K562 (cell line): ENCODE measurements around the gene KNOP1. TPM values are rescaled to one million over a fixed set of nuclear protein-coding genes. Genes with fewer than 3 reads are reported as not detected.

Experiments used
- BRD4 ChIP-seq: fragments of 200-600 bp; sonication (generic); IDR thresholded peaks from 2 replicates; pipeline ENCODE4 v1.6.1; 2017; ENCODE audit warnings: inconsistent platforms
- CCNT2 ChIP-seq: IDR thresholded peaks from 2 replicates; pipeline ENCODE4 v1.6.1; 2011; ENCODE audit warnings: borderline replicate concordance, low read depth, mild to moderate bottlenecking, moderate library complexity, mixed read lengths, low read length; ENCODE audit not compliant: insufficient read length; ENCODE audit errors: extremely low read depth
- FOXP4 ChIP-seq: sonication (generic); formaldehyde crosslinking; IDR thresholded peaks from 2 replicates; pipeline ENCODE4 v1.8.0; 2022; ENCODE audit warnings: mild to moderate bottlenecking, missing genetic modification reagents, borderline replicate concordance
- HES1 ChIP-seq: fragments of 450-650 bp; IDR thresholded peaks from 2 replicates; pipeline ENCODE4 v1.6.1; 2016; ENCODE audit warnings: low read depth, mild to moderate bottlenecking, moderate library complexity
- HEY1 ChIP-seq: fragments of 250-450 bp; sonication (Bioruptor Pico); IDR thresholded peaks from 2 replicates; pipeline ENCODE4 v1.5.0; 2020; ENCODE audit warnings: mild to moderate bottlenecking, moderate library complexity, borderline replicate concordance
- ID3 ChIP-seq, 2 experiments: fragments of 250-450 bp in 1 of 2; fragments of 450-650 bp in 1 of 2; sonication (Bioruptor Pico) in 1 of 2; IDR thresholded peaks; 2 replicates each; pipeline versions ENCODE4 v1.6.1 to v1.8.0; 2016 to 2021; ENCODE audit warnings: mild to moderate bottlenecking in 2 of 2, moderate library complexity in 2 of 2, missing compliant biosample characterization in 1 of 2, missing genetic modification characterization in 1 of 2
- MBD1 ChIP-seq: fragments of 250-450 bp; sonication (Bioruptor Pico); IDR thresholded peaks from 2 replicates; pipeline ENCODE4 v1.8.0; 2022; ENCODE audit warnings: inconsistent platforms
- NFIX ChIP-seq: fragments of 250-450 bp; sonication (Bioruptor Pico); IDR thresholded peaks from 2 replicates; pipeline ENCODE4 v1.4.0; 2020; ENCODE audit warnings: low read depth, mild to moderate bottlenecking, moderate library complexity
- PHF21A ChIP-seq: fragments of 450-650 bp; IDR thresholded peaks from 2 replicates; pipeline ENCODE4 v1.6.1; 2017; ENCODE audit warnings: low read depth, borderline replicate concordance
- PHF8 ChIP-seq: fragments of 200-600 bp; sonication (generic); IDR thresholded peaks from 2 replicates; pipeline ENCODE4 v1.6.1; 2012; ENCODE audit warnings: mixed run types, mild to moderate bottlenecking, inconsistent platforms, low read length, moderate library complexity, borderline replicate concordance
- RBM22 ChIP-seq: fragments of 200-400 bp; formaldehyde crosslinking; IDR thresholded peaks from 2 replicates; pipeline ENCODE4 v1.6.1; 2018; ENCODE audit warnings: low read length, low read depth; ENCODE audit not compliant: poor library complexity, severe bottlenecking
- U2AF1 ChIP-seq: fragments of 200-400 bp; formaldehyde crosslinking; optimal IDR thresholded peaks from 2 replicates; pipeline ENCODE3; 2017; ENCODE audit warnings: mild to moderate bottlenecking, low read depth, low read length, moderate library complexity
- ZFP36 ChIP-seq: fragments of 150-350 bp; IDR thresholded peaks from 2 replicates; pipeline ENCODE4 v1.6.1; 2018; ENCODE audit warnings: low read length, low read depth; ENCODE audit not compliant: partially characterized antibody
- ZNF280A ChIP-seq: fragments of 450-650 bp; IDR thresholded peaks from 2 replicates; pipeline ENCODE4 v1.6.1; 2018; ENCODE audit warnings: mild to moderate bottlenecking, low read depth; ENCODE audit not compliant: partially characterized antibody
- ZNF655 ChIP-seq: fragments of 250-450 bp; sonication (Bioruptor Pico); IDR thresholded peaks from 2 replicates; pipeline ENCODE4 v1.5.0; 2021
- polyA plus RNA-seq, 8 experiments: library from polyadenylated mRNA; depleted of rRNA in 4 of 8; stranded (reverse) in 5 of 8; unstranded in 3 of 8; fragments of >200 nt; fragmentation: Nextera tagmentation in 2 of 8; fragmentation: Illumina TruSeq in 1 of 8; extraction: Ambion mirVana in 2 of 8; extraction: Trizol in 1 of 8; gene quantifications; 2 replicates each; pipeline versions ENCODE4 v1.2.1 to v1.2.3, GENCODE V29; 2011 to 2014; ENCODE audit warnings: inconsistent platforms in 1 of 8, missing spikeins in 1 of 8
- total RNA-seq, 7 experiments: library from RNA; depleted of rRNA in 6 of 7; stranded (reverse); fragments of >200 nt in 6 of 7; fragmentation: Illumina TruSeq in 2 of 7; extraction: Trizol in 2 of 7; gene quantifications; 2 replicates each; pipeline versions ENCODE4 v1.2.1 to v1.2.3, GENCODE V29; 2011 to 2021; ENCODE audit warnings: low replicate concordance in 1 of 7

The KNOP1 gene
- total and polyA plus RNA-seq, 9 of the 15 experiments (the other 6 are each of a cell fraction or from before 2014, with no cell fraction given) = 22.4 to 57.6 (median 39.3) TPM

GRCh38 chr16:19717741-19718623 lies at the start of gene KNOP1, which contains the start of gene IQCK (continued):
- TF ChIP-seq HES1 (no peak), ZFP36 (no peak), ID3 (CRISPR knock-in tag; IDR thresholded peaks at IDR 0.05) (no peak), ID3 (tag; IDR thresholded peaks at IDR 0.05) (no peak; the same call in 1 of the 2 replicates), ZNF655 (CRISPR knock-in tag) (no peak), NFIX (CRISPR knock-in tag) (no peak), HEY1 (CRISPR knock-in tag) (no peak), U2AF1 (peak; percentile 58), RBM22 (peak; percentile 78), BRD4 (0 out of 2 replicates have a peak, but pooled peaks have one; percentile 43), ZNF280A (no peak), CCNT2 (peak; percentile 19), FOXP4 (CRISPR knock-in tag) (no peak), MBD1 (CRISPR knock-in tag) (no peak), PHF21A (no peak), PHF8 (peak; percentile 84; the same call in 1 of the 2 replicates)
